Measurements from ENCODE around the gene ARHGAP44. TPM values are rescaled to one million over a fixed set of nuclear protein-coding genes. Genes with fewer than 3 reads are reported as not detected.

ARHGAP44 gene
- total RNA-seq, 1 experiment from 2014 or later, result 7.3 TPM

- TF ChIP-seq, protein P1, sequence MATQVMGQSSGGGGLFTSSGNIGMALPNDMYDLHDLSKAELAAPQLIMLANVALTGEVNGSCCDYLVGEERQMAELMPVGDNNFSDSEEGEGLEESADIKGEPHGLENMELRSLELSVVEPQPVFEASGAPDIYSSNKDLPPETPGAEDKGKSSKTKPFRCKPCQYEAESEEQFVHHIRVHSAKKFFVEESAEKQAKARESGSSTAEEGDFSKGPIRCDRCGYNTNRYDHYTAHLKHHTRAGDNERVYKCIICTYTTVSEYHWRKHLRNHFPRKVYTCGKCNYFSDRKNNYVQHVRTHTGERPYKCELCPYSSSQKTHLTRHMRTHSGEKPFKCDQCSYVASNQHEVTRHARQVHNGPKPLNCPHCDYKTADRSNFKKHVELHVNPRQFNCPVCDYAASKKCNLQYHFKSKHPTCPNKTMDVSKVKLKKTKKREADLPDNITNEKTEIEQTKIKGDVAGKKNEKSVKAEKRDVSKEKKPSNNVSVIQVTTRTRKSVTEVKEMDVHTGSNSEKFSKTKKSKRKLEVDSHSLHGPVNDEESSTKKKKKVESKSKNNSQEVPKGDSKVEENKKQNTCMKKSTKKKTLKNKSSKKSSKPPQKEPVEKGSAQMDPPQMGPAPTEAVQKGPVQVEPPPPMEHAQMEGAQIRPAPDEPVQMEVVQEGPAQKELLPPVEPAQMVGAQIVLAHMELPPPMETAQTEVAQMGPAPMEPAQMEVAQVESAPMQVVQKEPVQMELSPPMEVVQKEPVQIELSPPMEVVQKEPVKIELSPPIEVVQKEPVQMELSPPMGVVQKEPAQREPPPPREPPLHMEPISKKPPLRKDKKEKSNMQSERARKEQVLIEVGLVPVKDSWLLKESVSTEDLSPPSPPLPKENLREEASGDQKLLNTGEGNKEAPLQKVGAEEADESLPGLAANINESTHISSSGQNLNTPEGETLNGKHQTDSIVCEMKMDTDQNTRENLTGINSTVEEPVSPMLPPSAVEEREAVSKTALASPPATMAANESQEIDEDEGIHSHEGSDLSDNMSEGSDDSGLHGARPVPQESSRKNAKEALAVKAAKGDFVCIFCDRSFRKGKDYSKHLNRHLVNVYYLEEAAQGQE (IDR thresholded peaks at IDR 0.05; ENCODE audit: low read depth), result no peak
- TF ChIP-seq, protein P2, sequence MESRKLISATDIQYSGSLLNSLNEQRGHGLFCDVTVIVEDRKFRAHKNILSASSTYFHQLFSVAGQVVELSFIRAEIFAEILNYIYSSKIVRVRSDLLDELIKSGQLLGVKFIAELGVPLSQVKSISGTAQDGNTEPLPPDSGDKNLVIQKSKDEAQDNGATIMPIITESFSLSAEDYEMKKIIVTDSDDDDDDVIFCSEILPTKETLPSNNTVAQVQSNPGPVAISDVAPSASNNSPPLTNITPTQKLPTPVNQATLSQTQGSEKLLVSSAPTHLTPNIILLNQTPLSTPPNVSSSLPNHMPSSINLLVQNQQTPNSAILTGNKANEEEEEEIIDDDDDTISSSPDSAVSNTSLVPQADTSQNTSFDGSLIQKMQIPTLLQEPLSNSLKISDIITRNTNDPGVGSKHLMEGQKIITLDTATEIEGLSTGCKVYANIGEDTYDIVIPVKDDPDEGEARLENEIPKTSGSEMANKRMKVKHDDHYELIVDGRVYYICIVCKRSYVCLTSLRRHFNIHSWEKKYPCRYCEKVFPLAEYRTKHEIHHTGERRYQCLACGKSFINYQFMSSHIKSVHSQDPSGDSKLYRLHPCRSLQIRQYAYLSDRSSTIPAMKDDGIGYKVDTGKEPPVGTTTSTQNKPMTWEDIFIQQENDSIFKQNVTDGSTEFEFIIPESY (IDR thresholded peaks at IDR 0.05; ENCODE audit: extremely low read depth, insufficient replicate concordance, low read length), result no peak
- no peak for TF ChIP-seq ATF3 (IDR thresholded peaks at IDR 0.05)
- no peak for TF ChIP-seq TCF7L2 (IDR thresholded peaks at IDR 0.05; ENCODE audit: borderline replicate concordance, extremely low read depth, insufficient read depth, insufficient read length)
These were observed 240.8 kb downstream of the ARHGAP44 start (continued) for GRCh38 chr17:13030056-13030455.
